ENCODE data around the gene AFMID.

The AFMID gene

DNA sequence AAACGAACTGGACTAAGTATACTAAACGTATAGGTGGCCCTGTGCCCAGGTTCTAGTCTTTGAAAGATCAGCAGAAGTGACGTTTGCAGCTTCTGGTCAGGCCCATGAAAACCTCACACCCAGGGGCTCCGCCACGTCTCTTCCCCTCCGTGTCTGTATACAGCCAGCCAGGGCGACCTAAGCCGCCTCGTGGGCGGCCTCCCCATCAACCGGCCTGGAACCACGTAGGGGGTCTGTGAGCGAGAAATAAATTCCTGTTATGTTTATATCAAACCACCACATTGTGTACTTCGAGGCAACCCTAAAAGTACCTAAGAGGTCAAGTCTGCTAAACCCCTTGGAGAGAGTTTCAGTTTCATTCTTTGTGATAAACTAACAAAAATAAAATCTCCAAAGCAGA is 7.1 kb upstream of the AFMID start:
- DNase-seq: no peak

- no peak for DNase-seq
These were observed 6.7 kb upstream of the AFMID start for GRCh38 chr17:78180508-78180907.

DNA sequence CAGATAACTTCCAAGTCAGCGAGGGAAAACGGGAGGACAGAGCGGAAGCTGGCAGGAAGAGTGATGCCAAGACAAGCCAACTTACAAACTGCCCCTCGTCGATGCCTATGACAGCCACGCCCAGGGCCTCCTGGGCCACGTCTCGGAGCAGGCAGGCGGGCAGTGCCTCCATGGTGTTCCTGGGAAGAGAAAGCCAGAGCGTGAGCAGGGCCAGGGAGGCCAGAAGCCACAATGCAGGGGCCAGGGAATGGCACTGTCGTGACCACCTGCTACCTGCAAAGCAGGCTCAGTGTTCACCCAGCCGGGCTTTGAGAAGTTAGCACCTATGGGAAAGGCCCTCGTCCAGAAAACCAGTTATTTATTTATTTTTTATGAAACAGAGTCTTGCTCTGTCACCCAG is 4.7 kb upstream of the AFMID start:
- DNase-seq: no peak

GRCh38 chr17:78183916-78184315 is 3.2 kb upstream of the AFMID start:
- no peak for DNase-seq

- no peak for DNase-seq
These were observed 2.8 kb upstream of the AFMID start for GRCh38 chr17:78184351-78184750.

GRCh38 chr17:78184868-78185267 is 2.3 kb upstream of the AFMID start:
- DNase-seq: no peak

DNA sequence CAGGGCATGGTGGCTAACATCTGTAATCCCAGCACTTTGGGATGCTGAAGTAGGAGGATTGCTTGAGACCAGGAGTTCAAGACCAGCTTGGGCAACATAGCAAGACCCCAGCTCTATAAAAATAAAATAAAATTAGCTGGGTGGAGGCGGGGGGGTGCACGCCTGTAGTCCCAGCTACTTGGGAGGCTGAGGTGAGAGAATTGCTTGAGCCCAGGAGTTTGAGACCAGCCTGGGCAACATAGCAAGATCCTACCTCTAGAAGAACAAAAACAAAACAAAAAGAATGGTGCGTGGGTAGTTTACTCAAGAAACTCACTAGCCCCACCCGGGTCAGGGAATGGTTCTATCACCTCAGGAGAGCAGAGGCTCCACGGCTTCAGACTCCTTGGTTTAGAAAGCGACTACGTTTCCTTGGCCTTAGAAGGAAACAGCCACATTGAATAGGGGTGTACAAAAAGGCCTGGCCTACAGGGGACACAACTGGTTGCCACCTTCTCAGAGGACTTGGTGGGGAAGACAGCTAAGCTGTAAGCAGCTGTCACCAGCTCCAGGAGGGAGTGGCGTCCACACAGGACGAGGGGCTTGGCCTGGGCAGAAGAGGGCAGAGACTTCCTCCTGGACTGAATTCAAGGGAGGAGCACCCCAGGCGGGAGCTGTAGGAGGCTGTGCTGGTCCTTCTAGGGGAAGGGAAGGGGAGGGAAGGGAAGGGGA is 1.0 kb upstream of the AFMID start:
- no peak for DNase-seq

DNA sequence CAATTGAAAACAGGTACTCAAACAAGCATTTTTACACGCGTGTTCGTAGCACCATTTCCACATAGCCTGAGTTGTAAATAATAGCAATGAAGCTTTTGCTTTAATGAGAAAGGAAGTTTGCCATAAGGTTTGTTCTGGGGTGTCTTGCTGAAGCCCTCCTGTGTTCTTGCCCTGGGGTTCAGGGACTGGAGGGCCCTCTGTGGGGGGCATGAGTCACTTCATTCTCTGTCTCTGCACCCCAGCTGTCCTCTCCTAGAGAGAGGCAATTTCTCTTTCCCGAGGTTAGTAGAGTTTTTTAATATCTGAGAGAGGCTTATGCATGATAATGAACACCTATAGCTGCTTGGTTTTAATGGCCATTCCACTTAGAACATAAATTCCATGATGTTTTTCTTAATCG is 9.6 kb downstream of the AFMID start:
- no peak for DNase-seq

DNA sequence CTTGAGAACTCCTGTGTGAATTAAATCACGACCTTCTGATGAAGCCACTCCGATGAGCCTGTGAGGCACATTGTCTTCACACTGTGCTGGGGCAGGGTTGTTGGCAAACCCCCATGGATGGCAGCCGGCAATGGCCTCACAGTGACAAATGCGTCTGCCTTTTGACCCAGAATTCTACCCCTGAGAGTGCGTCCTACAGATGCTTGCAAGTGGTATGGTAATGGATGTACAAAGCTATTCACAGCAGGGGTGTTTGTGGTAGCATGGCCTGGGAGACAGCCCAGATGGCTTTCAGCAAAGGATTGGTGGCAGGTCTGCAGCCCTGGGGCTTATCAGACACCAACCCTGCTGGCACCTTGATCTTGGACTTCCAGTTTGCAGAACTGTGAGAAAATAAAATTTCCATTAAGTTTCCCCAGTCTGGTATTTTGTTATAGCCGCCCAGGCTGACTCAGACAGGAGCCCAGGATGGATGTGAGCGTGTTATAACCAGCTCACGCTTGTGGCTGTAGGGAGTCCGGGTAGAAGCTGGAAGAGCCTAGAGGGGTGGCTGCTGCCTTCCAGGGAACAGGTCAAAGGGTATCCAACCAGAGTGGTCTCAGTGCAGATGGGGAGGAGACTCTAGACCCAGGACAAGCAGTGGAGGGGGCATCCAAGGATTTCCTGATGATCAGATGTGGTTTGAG is 10.1 kb downstream of the AFMID start:
- DNase-seq: no peak

- no peak for DNase-seq
These were observed 13.3 kb downstream of the AFMID start for GRCh38 chr17:78200451-78200850.

GRCh38 chr17:78202666-78203065 is 15.5 kb downstream of the AFMID start:
- no peak for DNase-seq

- DNase-seq: no peak
These were observed 17.4 kb downstream of the AFMID start for GRCh38 chr17:78204387-78205123.

- DNase-seq: no peak
These were observed 18.1 kb downstream of the AFMID start for GRCh38 chr17:78205124-78205775.

DNA sequence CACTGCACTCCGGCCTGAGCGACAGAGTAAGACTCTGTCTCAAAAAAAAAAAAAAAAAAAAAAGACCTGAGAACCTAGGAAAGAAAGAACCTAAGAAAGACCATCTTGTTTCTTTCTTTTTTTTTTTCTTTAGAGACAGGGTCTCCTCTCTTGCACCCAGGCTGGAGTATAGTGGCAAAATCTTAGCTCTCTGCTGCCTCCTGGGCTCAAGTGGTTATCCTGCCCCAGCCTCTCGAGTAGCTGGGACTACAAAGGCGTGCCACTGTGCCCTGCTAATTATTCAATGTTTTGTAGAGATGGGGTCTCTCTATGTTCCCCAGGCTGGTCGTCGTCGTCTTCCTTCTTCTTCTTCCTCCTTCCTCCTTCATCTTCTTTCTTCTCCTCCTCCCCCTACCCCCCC is 19.1 kb downstream of the AFMID start:
- no peak for DNase-seq

DNA sequence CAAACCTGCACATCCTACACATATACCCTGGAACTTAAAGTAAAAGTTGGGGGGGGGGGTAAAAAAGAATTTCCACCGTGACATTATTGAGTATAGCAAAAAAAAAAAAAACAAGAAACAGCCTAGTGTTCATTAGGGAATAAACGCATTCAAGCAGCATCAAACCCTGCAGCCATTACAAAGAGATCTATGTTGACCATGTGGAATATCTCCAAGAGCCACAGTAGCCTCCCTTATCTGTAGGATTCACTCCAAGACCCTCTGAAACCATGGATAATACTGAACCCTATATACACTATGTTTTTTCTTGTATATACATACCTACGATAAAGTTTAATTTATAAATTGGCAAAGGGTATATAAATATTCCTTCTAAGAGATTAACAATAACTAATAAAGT is 21.3 kb downstream of the AFMID start:
- no peak for DNase-seq

GRCh38 chr17:78210111-78210510 is 22.9 kb downstream of the AFMID start:
- DNase-seq: no peak

DNA sequence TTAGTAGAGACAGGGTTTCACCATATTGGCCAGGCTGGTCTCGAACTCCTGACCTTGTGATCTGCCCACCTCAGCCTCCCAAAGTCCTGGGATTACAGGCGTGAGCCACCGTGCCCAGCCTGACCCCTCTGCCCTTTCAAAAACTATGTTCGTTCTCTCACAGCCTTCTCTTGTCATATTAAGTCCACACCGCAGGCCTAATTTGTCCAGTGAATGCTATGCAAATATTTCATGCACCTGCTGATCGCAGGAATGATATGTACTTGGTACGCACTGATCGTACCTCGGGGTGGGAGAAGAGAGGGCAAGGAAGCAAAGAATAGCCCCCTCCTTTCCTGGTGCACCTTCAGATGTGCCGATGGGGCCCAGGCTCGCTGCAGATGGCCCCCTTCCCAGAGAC is 23.9 kb downstream of the AFMID start:
- no peak for DNase-seq

GRCh38 chr17:78214016-78214705 is 27.0 kb downstream of the AFMID start, which contains the start of gene BIRC5:
Gene BIRC5 (plus strand): TSS chr17:78214253. CDS start chr17:78214317, 64 bp downstream.
- peak; percentile 77 for DNase-seq

DNA sequence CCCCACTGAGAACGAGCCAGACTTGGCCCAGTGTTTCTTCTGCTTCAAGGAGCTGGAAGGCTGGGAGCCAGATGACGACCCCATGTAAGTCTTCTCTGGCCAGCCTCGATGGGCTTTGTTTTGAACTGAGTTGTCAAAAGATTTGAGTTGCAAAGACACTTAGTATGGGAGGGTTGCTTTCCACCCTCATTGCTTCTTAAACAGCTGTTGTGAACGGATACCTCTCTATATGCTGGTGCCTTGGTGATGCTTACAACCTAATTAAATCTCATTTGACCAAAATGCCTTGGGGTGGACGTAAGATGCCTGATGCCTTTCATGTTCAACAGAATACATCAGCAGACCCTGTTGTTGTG is 27.5 kb downstream of the AFMID start:
- no peak for DNase-seq

DNA sequence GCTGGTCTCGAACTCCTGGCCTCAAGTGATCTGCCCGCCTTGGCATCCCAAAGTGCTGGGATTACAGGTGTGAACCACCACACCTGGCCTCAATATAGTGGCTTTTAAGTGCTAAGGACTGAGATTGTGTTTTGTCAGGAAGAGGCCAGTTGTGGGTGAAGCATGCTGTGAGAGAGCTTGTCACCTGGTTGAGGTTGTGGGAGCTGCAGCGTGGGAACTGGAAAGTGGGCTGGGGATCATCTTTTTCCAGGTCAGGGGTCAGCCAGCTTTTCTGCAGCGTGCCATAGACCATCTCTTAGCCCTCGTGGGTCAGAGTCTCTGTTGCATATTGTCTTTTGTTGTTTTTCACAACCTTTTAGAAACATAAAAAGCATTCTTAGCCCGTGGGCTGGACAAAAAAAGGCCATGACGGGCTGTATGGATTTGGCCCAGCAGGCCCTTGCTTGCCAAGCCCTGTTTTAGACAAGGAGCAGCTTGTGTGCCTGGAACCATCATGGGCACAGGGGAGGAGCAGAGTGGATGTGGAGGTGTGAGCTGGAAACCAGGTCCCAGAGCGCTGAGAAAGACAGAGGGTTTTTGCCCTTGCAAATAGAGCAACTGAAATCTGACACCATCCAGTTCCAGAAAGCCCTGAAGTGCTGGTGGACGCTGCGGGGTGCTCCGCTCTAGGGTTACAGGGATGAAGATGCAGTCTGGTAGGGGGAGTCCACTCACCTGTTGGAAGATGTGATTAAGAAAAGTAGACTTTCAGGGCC is 32.4 kb downstream of the AFMID start:
- DNase-seq: no peak

DNA sequence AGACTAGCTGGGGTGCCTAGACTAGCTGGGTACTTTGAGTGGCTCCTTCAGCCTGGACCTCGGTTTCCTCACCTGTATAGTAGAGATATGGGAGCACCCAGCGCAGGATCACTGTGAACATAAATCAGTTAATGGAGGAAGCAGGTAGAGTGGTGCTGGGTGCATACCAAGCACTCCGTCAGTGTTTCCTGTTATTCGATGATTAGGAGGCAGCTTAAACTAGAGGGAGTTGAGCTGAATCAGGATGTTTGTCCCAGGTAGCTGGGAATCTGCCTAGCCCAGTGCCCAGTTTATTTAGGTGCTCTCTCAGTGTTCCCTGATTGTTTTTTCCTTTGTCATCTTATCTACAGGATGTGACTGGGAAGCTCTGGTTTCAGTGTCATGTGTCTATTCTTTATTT is 35.9 kb downstream of the AFMID start:
- DNase-seq: no peak

- DNase-seq: no peak
These were observed 36.6 kb downstream of the AFMID start for GRCh38 chr17:78223765-78224164.
